Heart left ventricle (tissue), 13 donors: Measurements from ENCODE around the gene SPSB1.

Experiments
- POLR2A ChIP-seq, 2 donors: fragments of 450-650 bp; IDR thresholded peaks; one replicate each; pipeline ENCODE4 v1.6.1; 2017; ENCODE audit warnings: antibody characterized with exemption in 2 of 2, mild to moderate bottlenecking in 2 of 2, moderate library complexity in 2 of 2
- TF ChIP-seq, protein P1 (sequence below), 12 donors: fragments of 200-600 bp; sonication (generic) in 4 of 12; IDR thresholded peaks; one replicate each; pipeline versions ENCODE4 v1.5.0 to v1.8.0; 2018 to 2022; ENCODE audit warnings: antibody characterized with exemption in 12 of 12, mild to moderate bottlenecking in 5 of 12
- donor health status: ischemic (EF 13 %, LVEDD 7.1; RV severe dilation, severe dysfunction).
- donor health status: DM: no; HTN: yes; CAD: no.
- donor health status: DM: no; HTN: no; CAD: no.
- donor health status: ischemic (EF 25% LVEDD 6.9; RV normal size, moderate dysfunction).
- donor health status: ischemic (EF 25% LVEDD 5.7; RV mildly dilated, moderate dysfunction).
- donor health status: ischemic (EF 35%, LVEDD 5.7; RV mildly dilated, moderate dysfunction).
- donor health status: nonischemic (EF 11% LVEDD 7.7; RV severe dilation, severe dysfunction).
- donor health status: DM: yes; HTN: yes; CAD: no.
- donor health status: PGD.
- donor health status: ischemic (EF 29% LVEDD 5.4; RV normal size, mild dysfunction).
- donor health status: nonischemic (EF 23%, LVEDD 6.1; RV moderate dilation, normal function).

DNA sequence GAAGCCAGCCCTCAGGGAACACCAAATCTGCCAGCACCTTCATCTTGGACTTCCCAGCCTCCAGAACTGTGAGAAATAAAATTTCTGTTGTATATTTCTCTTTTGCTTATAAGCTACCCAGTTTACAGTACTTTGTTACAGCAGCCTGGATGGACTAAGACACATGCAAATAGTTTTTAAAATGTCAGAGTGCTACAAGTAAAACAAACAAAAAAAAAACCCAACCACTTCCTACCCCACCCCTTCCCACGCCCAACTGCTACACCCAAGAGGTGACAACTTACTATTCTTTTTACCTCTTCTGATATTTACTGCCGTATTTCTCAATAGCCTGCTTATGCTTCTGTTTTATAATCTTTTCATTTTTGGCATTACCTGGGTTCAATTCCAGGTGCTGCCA, 8.6 kb upstream of the SPSB1 start:
- TF ChIP-seq, protein P1, sequence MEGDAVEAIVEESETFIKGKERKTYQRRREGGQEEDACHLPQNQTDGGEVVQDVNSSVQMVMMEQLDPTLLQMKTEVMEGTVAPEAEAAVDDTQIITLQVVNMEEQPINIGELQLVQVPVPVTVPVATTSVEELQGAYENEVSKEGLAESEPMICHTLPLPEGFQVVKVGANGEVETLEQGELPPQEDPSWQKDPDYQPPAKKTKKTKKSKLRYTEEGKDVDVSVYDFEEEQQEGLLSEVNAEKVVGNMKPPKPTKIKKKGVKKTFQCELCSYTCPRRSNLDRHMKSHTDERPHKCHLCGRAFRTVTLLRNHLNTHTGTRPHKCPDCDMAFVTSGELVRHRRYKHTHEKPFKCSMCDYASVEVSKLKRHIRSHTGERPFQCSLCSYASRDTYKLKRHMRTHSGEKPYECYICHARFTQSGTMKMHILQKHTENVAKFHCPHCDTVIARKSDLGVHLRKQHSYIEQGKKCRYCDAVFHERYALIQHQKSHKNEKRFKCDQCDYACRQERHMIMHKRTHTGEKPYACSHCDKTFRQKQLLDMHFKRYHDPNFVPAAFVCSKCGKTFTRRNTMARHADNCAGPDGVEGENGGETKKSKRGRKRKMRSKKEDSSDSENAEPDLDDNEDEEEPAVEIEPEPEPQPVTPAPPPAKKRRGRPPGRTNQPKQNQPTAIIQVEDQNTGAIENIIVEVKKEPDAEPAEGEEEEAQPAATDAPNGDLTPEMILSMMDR (IDR thresholded peaks at IDR 0.05) = no peak
- no peak for TF ChIP-seq POLR2A (IDR thresholded peaks at IDR 0.05)
